Muscle layer of duodenum (tissue), 2 donors: ENCODE results near the gene ACOD1.
"Not testable (repeated sequence)": the region's sequence is repeated elsewhere in the genome, so short reads cannot be mapped to it uniquely, and the experiment has no call there.

ENCODE experiments used
- H3K27ac ChIP-seq: one replicate; pipeline ENCODE4 v1.7.0; 2013; ENCODE audit warnings: mild to moderate bottlenecking, low read length
- H3K27me3 ChIP-seq: one replicate; pipeline ENCODE4 v1.7.0; 2013; ENCODE audit warnings: low read depth, mild to moderate bottlenecking, control low read depth, low read length
- H3K36me3 ChIP-seq, 2 donors: one replicate each; pipeline ENCODE4 v1.7.0; 2013; ENCODE audit warnings: low read length in 2 of 2, control low read depth in 1 of 2, mild to moderate bottlenecking in 1 of 2; ENCODE audit not compliant: insufficient read depth in 2 of 2, control insufficient read depth in 1 of 2
- H3K4me1 ChIP-seq, 2 donors: one replicate each; pipeline ENCODE4 v1.7.0; 2013; ENCODE audit warnings: low read length in 2 of 2, mild to moderate bottlenecking in 2 of 2, control low read depth in 1 of 2, moderate library complexity in 1 of 2; ENCODE audit not compliant: insufficient read depth in 2 of 2, control insufficient read depth in 1 of 2
- H3K4me3 ChIP-seq, 2 donors: one replicate each; pipeline ENCODE4 v1.7.0; 2013; ENCODE audit warnings: low read length in 2 of 2, low read depth in 1 of 2, mild to moderate bottlenecking in 1 of 2
- H3K9me3 ChIP-seq, 2 donors: one replicate each; pipeline ENCODE4 v1.7.0; 2013; ENCODE audit warnings: low read length in 2 of 2, control low read depth in 1 of 2, mild to moderate bottlenecking in 1 of 2; ENCODE audit not compliant: control insufficient read depth in 1 of 2
- donor health status: healthy.

ACOD1 gene

DNA sequence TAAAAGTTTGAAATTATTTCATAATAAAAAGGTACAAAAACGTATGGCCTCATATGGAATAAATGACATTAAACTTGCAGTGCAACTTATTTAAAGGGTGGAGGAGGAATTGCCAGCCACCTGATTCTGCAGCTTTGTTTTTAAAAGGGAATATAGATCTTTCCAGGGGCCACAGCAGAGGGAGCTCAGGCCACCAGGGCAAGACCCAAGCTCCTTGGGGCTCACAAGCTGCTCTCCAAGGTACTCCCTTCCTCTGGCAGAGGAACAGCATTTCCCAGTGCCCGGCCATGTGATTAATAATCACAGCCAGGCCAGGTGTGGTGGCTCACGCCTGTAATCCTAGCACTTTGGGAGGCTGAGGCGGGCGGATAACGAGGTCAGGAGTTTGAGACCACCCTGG, 6.2 kb downstream of the ACOD1 start:
- Histone ChIP-seq H3K4me3 (no peak overlapping the region), H3K27ac (no peak overlapping the region)

DNA sequence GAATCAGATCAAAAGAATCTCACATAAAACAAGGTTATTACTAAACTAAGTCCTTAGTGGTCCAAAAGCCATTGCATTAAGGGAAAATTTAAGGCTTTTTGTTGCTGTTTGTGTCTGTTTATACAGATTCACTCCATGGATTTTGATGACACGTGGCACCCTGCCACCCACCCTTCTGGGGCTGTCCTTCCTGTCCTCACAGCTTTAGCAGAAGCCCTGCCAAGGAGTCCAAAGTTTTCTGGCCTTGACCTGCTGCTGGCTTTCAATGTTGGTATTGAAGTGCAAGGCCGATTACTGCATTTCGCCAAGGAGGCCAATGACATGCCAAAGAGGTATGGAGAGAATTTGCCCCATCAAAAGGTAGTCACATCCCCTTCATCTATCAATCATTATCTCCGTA, 6.9 kb downstream of the ACOD1 start:
- Histone ChIP-seq H3K27ac (no peak overlapping the region), H3K9me3 (peaks cover 0 to 9% of the 10 kb centered on the region in 2 donors), H3K4me3 (no peak overlapping the region), H3K36me3 (no peaks in the 10 kb centered on the region), H3K27me3 (no peaks in the 10 kb centered on the region), H3K4me1 (no peaks in the 10 kb centered on the region)

More for the DNA sequence above, 6.2 kb downstream of the ACOD1 start:
- Histone ChIP-seq H3K4me1 (no peaks in the 10 kb centered on the region), H3K9me3 (peaks cover 0 to 3% of the 10 kb centered on the region in 2 donors), H3K36me3 (no peaks in the 10 kb centered on the region), H3K27me3 (no peaks in the 10 kb centered on the region)

DNA sequence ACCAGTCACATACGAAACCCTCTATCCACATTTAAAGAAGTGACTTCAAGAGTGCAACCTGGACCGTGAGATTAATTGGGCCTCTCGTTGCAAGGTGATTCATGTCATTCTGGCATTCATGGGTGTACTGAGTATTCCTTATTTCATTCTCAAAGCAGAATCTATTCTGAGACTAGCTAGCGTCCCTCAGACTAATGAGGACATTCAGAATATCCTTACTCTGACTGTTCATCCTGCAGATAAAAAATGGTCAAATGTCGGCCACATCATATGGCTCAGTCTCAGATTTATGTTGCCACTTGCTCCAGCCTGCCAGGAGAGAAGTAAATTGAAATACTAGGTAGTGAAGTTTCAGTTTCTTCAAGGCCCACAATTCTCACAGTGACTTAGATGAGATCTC, 7.3 kb downstream of the ACOD1 start:
- no peak overlapping the region for H3K27ac ChIP-seq
- no peaks in the 10 kb centered on the region for H3K36me3 ChIP-seq
- H3K4me1 ChIP-seq, result no peaks in the 10 kb centered on the region
- H3K9me3 ChIP-seq, result peaks cover 0 to 14% of the 10 kb centered on the region in 2 donors
- H3K27me3 ChIP-seq, result no peaks in the 10 kb centered on the region
- H3K4me3 ChIP-seq, result no peak overlapping the region

DNA sequence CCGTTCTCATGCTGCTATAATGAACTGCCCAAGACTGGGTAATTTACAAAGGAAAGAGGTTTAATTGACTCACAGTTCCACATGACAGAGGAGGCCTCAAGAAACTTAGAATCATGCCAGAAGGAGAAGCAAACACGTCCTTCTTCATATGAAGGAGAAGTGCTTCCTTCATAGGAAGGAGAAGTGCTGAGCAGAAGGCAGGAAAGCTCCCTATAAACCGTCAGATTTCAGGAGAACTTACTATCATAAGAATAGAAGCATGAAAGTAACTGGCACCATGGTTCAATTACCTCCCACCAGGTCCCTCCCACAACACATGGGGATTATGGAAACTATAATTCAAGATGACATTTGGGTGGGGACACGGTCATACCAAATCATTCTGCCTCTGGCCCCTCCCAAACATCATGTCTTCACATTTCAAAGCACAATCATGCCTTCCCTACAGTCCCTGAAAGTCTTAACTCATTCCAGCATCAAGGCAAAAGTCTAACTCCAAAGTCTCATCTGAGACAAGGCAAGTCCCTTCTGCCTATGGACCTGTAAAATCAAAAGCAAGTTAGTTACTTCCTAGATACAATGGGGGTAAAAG, 10.6 kb downstream of the ACOD1 start:
- H3K4me3 ChIP-seq, result no peak overlapping the region
- no peaks in the 10 kb centered on the region for H3K4me1 ChIP-seq
- peaks cover 0 to 17% of the 10 kb centered on the region in 2 donors for H3K9me3 ChIP-seq
- no peaks in the 10 kb centered on the region for H3K36me3 ChIP-seq
- H3K27ac ChIP-seq, result no peak overlapping the region
- H3K27me3 ChIP-seq, result no peaks in the 10 kb centered on the region

DNA sequence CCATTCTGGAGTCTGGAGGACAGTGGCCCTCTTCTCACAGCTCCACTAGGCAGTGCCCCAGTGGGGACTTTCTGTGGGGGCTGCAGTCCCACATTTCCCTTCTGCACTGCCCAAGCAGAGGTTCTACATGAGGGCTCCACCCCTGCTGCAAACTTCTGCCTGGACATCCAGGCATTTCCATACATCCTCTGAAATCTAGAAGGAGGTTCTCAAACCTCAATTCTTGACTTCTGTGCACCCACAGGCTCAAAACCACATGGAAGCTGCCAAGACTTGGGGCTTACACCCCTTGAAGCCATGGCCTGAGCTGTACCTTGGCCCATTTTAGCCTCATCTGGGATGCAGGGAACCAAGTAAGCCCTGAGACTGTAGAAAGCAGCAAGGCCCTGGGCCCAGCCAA, 11.4 kb downstream of the ACOD1 start:
- H3K4me1 ChIP-seq, H3K4me3 ChIP-seq, H3K27me3 ChIP-seq, H3K27ac ChIP-seq, H3K36me3 ChIP-seq: not testable (repeated sequence)
- peaks cover 0 to 17% of the 10 kb centered on the region in 2 donors for H3K9me3 ChIP-seq

DNA sequence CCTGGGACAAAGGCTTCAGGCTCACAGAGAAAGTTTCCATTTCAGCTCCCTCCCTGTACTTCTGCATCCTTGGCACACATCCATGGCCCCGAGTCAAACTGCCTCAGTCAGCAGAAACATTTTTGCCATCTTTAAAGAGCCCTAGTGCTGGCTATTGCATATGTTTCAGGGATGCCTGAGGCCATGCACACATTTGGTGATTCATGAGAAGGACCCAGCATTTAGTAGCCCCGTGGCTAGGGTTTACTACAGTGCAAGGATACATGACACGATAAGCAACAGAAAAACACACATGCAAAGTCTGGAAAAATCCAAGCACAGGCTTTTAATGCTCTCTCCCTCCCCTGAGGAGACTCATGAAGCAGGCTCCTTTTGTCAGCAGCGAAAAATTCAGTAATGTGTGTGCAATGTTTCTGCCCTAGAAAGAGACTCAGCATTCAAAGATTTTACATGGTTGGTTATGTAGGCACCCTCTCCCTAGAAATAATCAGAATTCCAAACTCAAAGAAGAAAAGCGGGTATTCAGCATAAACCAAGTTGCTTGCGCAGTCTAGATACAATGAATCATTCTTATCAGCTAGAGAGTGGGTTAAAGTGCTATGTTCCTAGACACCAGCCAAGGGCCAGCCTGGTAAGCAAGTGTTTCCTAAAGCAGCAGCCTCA, 17.6 kb downstream of the ACOD1 start:
- H3K27ac ChIP-seq, result no peak overlapping the region
- no peaks in the 10 kb centered on the region for H3K27me3 ChIP-seq
- H3K4me3 ChIP-seq, result no peak overlapping the region
- no peaks in the 10 kb centered on the region for H3K36me3 ChIP-seq
- peaks cover 0 to 1% of the 10 kb centered on the region in 2 donors for H3K9me3 ChIP-seq
- peaks cover 0 to 11% of the 10 kb centered on the region in 2 donors for H3K4me1 ChIP-seq

DNA sequence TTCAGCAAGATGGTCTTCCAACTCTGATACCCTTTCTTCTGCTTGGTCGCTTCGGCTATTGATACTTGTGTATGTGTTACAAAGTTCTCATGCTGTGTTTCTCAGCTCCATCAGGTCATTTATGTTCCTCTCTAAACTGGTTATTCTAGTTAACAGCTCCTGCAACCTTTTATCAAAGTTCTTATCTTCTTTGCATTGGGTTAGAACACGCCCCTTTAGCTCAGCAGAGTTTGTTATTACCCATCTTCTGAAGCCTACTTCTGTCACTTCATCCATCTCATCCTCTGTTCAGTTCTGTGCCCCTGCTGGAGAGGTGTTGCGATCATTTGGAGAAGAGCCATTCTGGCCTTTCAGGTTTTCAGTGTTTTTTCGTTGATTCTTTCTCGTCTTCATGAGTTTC, 18.7 kb downstream of the ACOD1 start:
- Histone ChIP-seq H3K4me3 (no peak overlapping the region), H3K27ac (no peak overlapping the region), H3K4me1 (peaks cover 0 to 11% of the 10 kb centered on the region in 2 donors), H3K27me3 (no peaks in the 10 kb centered on the region), H3K9me3 (no peaks in the 10 kb centered on the region), H3K36me3 (no peaks in the 10 kb centered on the region)

DNA sequence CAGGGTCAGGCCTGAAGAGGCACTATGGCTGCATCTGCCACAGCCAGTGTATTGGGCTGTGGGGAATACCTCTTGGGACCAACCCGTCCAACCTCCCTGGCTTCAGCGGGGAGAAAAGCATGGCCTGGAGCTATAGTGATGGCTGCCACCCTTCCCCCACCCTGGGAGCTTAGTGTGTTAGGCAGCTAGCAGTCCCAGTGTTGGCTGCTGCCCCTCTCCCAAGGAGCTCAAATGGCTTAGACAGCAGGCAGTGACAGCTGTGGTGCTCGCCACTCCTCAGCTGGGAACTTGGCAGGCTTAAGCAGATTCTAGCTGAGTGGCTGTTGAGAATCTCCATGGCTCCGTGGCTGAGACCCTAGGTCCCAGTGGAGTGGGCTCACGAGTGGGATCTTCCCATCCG, 19.7 kb downstream of the ACOD1 start:
- no peaks in the 10 kb centered on the region for H3K9me3 ChIP-seq
- H3K36me3 ChIP-seq, result no peaks in the 10 kb centered on the region
- no peak overlapping the region for H3K4me3 ChIP-seq
- no peak overlapping the region for H3K27ac ChIP-seq
- H3K4me1 ChIP-seq, result peaks cover 0 to 11% of the 10 kb centered on the region in 2 donors
- H3K27me3 ChIP-seq, result no peaks in the 10 kb centered on the region

DNA sequence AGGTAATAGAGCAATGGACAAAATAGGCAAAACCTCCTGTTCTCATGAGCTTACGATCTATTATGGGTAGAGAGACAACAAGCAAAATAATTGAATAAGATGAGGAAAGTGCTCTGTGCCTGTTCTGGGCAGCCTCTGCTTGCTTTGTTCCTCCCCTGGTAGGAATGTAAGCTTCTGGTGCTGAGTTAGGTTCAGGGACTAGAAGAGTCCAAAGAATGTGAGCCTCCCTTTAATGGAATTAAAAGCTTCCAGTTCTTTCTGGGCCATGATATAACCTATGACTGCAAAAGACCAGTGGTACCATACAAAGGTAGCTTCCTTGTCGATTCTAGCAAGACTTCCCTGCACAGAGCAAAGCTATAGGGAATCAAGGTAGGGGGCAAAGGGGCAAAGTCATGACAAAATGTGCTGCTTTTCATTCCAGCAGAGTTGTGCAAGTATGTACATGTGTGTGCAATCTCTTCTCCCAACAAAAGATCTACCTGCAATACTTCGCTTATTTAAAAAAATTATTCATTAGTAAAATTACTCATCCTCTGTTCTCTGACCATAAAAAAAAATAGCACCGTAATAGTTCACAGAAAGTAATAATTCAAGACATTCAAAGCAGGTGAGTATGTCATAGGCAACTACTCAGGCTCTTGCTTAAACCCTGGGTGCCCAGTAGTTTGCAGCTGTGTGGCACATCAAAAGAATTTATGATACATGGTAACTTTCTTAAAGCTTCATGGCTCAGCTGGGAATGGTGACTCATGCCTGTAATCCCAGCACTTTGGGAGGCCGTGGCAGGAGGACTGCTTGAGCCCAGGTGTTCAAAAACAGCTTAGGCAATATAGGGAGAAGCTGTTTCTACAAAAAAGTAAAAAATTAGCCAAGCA, 21.4 kb downstream of the ACOD1 start:
- peaks cover 0 to 11% of the 10 kb centered on the region in 2 donors for H3K4me1 ChIP-seq
- no peak overlapping the region for H3K27ac ChIP-seq
- no peaks in the 10 kb centered on the region for H3K36me3 ChIP-seq
- H3K9me3 ChIP-seq, result no peaks in the 10 kb centered on the region
- H3K4me3 ChIP-seq, result no peak overlapping the region
- no peaks in the 10 kb centered on the region for H3K27me3 ChIP-seq

DNA sequence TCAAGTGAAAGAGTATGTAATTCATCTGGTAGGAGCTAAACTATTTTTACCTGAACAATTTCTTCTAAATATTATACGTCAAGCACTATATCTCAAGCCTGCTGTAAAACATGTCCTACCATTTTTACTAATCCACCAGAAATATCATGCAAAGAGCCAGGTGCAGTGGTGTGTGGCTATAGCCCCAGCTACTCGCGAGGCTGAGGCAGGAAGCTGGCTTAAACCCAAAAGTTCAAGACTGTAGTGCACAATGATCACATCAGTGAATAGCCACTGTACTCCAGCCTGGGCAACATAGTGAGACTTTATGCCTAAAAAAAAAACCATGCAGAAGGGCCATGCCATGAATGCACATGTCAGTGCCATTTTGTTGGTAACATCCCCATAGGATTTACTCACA, 22.9 kb downstream of the ACOD1 start:
- H3K4me3 ChIP-seq, result no peak overlapping the region
- H3K9me3 ChIP-seq, result no peaks in the 10 kb centered on the region
- no peaks in the 10 kb centered on the region for H3K36me3 ChIP-seq
- no peak overlapping the region for H3K27ac ChIP-seq
- H3K4me1 ChIP-seq, result peaks cover 0 to under 1% of the 10 kb centered on the region in 2 donors
- H3K27me3 ChIP-seq, result no peaks in the 10 kb centered on the region
